Measurements from ENCODE around the gene SNAPC4. TPM values are rescaled to one million over a fixed set of nuclear protein-coding genes. Genes with fewer than 3 reads are reported as not detected.

Gene SNAPC4
- total and polyA plus RNA-seq, 9 of the 15 experiments (the other 6 are each of a cell fraction or from before 2014, with no cell fraction given): 0.21 to 21.8 (median 8.8) TPM

DNA sequence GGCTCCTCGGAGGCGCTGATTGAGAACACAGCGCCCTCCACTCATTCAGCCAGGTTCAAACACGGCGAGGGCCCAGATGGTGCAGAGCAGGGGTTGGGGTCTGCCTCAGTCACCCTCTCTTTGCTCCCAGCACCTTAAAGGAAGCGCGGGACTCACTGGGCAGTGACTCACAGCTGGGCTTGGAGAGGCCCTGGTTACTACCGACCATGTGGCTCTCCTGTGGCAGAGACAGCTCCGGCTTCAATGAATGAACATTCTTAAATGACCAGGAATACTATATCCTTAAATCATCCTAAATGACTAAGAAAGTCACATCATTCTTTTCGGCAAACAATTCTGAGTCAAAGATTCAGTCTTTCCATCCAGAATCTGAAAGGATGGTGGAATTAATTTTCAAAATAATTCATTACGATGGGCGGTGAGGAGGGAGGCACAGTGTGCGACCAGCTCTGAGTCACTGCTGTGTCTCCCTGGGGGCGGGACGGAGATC, 41.3 kb upstream of the SNAPC4 start:
- Histone ChIP-seq H3K4me3 (no peak overlapping the region), H3K27me3 (ENCODE audit: control insufficient read depth in 2 of 2, insufficient read depth in 2 of 2, low read length in 2 of 2) (no peaks in the 10 kb centered on the region), H3K36me3 (ENCODE audit: control insufficient read depth, insufficient read depth, low read length) (peaks cover 72% of the 10 kb centered on the region), H3K9ac (ENCODE audit: insufficient read depth in 1 of 2, low read depth in 2 of 2, low read length in 2 of 2) (peak overlapping the region in 1 of 2 experiments; percentile 21; a peak in 1 of 4 replicates), H3K4me2 (ENCODE audit: insufficient read depth, low read length) (no peak overlapping the region), H3K27ac (ENCODE audit: extremely low read depth, low read depth, low read length) (no peak overlapping the region), H3K4me1 (replicated peaks in 1 of 2; ENCODE audit: control insufficient read depth in 2 of 2, insufficient read depth in 2 of 2, low read length in 2 of 2) (peaks cover 21 to 47% of the 10 kb centered on the region in 2 experiments), H3K9me1 (ENCODE audit: control insufficient read depth, insufficient read depth, low read length) (peaks cover 14% of the 10 kb centered on the region), H3K79me2 (ENCODE audit: control insufficient read depth, insufficient read depth, low read length) (peaks cover 34% of the 10 kb centered on the region), H3K9me3 (replicated peaks; ENCODE audit: control insufficient read depth, insufficient read depth, low read depth, low read length) (no peaks in the 10 kb centered on the region), H4K20me1 (replicated peaks; ENCODE audit: control insufficient read depth, insufficient read depth, low read length) (peaks cover 31% of the 10 kb centered on the region), H2AFZ (ENCODE audit: low read depth, low read length) (no peak overlapping the region)
- intact Hi-C loops (cut with micrococcal nuclease): no loop called here
- BruUV-seq (replicated peaks): no TSS peak
- in situ Hi-C loops (cut with MboI): no loop called here
- DNase-seq (ENCODE audit: extremely low read depth in 1 of 4, low spot score in 3 of 4) (no peak), FAIRE-seq (no peak), ATAC-seq (no peak)
- TF ChIP-seq, protein P1, sequence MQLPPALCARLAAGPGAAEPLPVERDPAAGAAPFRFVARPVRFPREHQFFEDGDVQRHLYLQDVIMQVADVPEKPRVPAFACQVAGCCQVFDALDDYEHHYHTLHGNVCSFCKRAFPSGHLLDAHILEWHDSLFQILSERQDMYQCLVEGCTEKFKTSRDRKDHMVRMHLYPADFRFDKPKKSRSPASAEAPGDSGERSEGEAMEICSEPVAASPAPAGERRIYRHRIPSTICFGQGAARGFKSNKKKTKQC (CRISPR knock-in tag; IDR thresholded peaks at IDR 0.05): no peak
- TF ChIP-seq ZNF561 (CRISPR knock-in tag; conservative IDR thresholded peaks at IDR 0.05) (no peak), ETV5 (CRISPR knock-in tag; IDR thresholded peaks at IDR 0.05; ENCODE audit: low read depth) (no peak), NCOR1 (IDR thresholded peaks at IDR 0.05) (no peak), HDAC3 (IDR thresholded peaks at IDR 0.05; ENCODE audit: borderline replicate concordance, partially characterized antibody) (no peak), SOX6 (IDR thresholded peaks at IDR 0.05) (no peak), ZFP1 (CRISPR knock-in tag; IDR thresholded peaks at IDR 0.05) (no peak), ZZZ3 (IDR thresholded peaks at IDR 0.05) (no peak), NCOA1 (IDR thresholded peaks at IDR 0.05; ENCODE audit: low read depth) (no peak), CCNT2 (IDR thresholded peaks at IDR 0.05; ENCODE audit: borderline replicate concordance, extremely low read depth, insufficient read length, low read depth, low read length) (no peak)
- POLR2A ChIA-PET: interaction anchor here (1.0 to 1.6 kb wide), 4 partner anchors 12 to 34 kb away, joined by 3 to 5 read pairs (median 4); no protein-coding TSS in a partner anchor
- CTCF ChIA-PET (ENCODE audit: low intra/inter-chr PET ratio): no interaction called here
- WGBS (ENCODE audit: insufficient coverage, low coverage, missing lambda C conversion rate): 91% methylated on average over 13 of the region's 15 CpGs
